LNCAP (cell line): ENCODE results near the gene PAX8.

Source experiments
- TF ChIP-seq, protein P1 (sequence below): fragments of 450-650 bp; IDR thresholded peaks from 2 replicates; pipeline ENCODE4 v1.5.1; 2017; ENCODE audit warnings: mild to moderate bottlenecking

PAX8 gene

DNA sequence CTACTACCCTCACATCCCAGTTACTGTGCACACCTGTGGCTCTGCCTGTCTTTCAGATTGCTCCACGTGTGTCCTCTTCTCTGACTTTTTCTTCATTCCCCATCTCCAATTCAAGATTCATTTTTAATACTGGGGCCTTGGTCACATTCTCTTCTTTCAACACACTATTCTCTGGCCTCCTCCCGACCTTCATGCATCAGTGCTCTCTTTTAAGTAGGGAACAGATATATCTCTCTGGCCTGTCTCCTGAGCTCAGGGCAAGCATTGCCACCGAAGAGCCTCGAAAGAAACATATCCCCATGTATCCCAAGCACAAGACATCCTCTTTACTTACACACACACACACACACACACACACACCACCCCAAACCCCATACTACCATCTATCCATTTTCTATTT is 21.6 kb upstream of the PAX8 start:
- TF ChIP-seq, protein P1, sequence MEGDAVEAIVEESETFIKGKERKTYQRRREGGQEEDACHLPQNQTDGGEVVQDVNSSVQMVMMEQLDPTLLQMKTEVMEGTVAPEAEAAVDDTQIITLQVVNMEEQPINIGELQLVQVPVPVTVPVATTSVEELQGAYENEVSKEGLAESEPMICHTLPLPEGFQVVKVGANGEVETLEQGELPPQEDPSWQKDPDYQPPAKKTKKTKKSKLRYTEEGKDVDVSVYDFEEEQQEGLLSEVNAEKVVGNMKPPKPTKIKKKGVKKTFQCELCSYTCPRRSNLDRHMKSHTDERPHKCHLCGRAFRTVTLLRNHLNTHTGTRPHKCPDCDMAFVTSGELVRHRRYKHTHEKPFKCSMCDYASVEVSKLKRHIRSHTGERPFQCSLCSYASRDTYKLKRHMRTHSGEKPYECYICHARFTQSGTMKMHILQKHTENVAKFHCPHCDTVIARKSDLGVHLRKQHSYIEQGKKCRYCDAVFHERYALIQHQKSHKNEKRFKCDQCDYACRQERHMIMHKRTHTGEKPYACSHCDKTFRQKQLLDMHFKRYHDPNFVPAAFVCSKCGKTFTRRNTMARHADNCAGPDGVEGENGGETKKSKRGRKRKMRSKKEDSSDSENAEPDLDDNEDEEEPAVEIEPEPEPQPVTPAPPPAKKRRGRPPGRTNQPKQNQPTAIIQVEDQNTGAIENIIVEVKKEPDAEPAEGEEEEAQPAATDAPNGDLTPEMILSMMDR, result no peak

DNA sequence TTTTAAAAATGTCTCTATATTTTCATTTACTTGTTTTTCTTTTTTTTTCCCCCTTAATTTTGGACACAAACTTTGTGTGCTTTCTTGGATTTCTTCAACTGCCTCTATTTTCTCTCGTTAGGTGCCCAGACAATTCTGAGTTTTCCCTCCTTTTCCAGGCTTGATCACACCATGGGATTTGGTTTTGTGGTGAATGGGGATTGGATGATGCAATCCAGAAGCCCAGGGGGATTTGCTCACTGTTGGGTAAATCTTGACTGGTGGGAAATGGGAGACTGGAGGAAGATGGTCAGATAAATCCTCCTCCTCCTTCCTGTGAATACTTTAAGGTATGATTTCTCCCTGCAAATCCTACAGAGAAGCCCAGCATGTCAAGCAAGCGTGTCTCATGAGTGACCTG is 19.5 kb upstream of the PAX8 start:
- TF ChIP-seq, protein P1, result no peak

DNA sequence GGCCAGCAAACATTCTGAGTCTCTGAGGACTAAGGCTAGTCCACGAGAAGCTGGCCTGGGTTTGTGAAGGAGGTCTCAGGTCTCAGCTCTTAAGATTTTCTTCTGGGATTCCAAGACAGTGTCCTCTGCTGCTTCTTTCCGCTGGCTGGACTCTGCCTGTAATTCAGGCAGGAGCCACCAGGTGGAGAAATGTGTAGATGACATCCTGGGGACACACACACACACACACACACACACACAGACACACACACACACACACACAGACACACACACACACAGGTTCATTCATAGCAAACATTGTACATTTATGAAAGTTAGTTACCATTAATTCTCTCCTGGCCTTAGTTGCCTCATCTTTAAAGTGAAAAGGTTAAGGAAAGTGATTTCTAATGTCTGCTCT is 18.9 kb upstream of the PAX8 start:
- TF ChIP-seq, protein P1, result peak; percentile 41

DNA sequence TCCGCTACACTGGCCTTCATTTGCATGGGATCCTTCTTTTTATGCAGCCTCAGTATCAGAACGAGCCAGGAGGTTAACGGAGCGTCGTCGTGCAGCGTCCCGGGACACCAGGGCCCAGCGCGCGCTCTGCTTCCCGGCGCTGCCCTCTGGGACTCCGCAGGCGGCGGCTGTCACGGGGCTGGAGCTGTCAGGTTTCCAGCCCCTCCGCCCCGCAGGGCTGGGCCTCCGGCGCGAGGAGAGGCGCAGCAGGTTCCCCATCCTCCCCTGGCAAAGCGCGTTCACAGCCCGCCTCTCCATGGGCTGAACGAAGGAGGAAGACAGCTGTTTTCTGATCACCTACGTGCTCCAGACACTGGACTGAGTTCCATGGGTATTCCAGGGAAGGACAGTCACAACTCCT is 12.5 kb upstream of the PAX8 start:
- TF ChIP-seq, protein P1, result no peak

DNA sequence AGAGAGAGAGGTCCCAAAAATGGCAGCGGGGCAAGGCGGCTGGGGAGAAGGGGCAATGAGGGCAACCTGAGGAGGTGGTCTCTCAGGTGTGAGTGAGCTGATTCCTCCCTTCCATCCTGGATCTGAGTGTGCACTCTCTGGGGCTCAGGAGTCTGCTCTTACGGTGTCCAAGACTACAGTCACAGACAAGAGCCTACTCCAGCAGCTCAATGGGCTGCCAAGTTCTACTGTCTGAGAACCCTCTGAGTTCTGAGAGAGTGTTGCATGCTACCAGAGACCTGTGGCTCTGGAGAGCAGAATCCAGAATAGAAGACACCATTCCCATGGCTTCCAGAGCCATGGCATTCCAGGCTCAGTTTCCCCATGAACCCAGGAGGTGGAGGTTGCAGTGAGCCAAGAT is 7.1 kb upstream of the PAX8 start:
- TF ChIP-seq, protein P1, result no peak

DNA sequence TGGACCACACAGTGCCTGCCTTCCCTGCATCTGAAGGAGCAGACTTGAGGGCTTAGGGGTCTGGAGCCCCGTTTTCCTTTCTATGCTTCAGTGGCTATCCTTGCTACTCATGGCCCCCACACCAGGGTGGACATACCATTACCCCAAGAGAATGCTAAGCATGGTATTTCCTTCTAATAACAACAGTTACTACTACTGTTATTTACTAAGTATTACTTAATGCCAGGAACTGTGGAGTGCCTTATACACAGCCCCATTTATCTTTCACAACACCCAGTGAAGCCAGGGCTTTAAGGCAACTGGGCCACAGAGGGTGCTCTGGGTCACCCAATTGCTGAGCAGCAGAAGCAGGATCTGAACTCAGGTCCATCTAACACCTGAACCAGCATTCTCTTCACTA is 5.8 kb upstream of the PAX8 start:
- TF ChIP-seq, protein P1, result no peak

DNA sequence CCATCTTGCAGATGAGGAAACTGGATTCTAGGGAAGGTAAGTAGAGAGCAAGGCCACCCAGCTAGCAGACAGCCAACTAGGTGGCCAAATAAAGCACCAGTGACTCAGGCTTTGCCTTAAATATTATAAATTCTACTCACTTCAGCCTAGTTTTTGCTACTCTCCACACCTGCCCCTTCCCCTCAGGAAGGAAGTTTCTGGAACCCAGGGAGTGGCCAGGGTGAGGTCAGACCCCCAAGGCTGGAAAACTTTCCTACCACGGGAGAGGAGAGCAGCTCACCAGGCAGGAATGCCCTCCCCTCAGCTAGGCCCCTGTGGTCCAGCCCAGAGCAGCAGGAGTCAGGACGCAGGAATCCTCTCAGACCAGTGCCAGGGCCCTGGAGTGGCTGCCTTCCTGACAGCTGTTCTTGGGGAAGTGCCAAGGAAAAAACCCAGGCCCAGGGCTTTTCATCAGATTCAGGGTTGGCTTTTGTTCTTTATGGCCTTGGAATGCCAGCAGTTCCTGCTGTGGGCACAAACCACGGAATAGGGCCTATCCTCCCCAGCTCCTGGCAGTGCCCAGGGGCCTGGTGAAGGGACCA is 5.1 kb upstream of the PAX8 start:
- TF ChIP-seq, protein P1, result no peak
